HuH-7 (cell line): Measurements from ENCODE around the gene KRTAP4-6.
"Not testable (repeated sequence)": the region's sequence is repeated elsewhere in the genome, so short reads cannot be mapped to it uniquely, and the experiment has no call there.

Experiments used
- DNase-seq: peaks from one replicate; pipeline ENCODE4 v3.0.0; 2011; ENCODE audit warnings: low spot score

KRTAP4-6 gene

GRCh38 chr17:41147531-41148204 is 7.3 kb upstream of the KRTAP4-6 start:
- no peak for DNase-seq

- no peak for DNase-seq
These were observed 4.9 kb upstream of the KRTAP4-6 start for GRCh38 chr17:41145261-41145660.

GRCh38 chr17:41144846-41145245 is 4.5 kb upstream of the KRTAP4-6 start:
- no peak for DNase-seq

- no peak for DNase-seq
These were observed 1.0 kb upstream of the KRTAP4-6 start for GRCh38 chr17:41141361-41141760.

GRCh38 chr17:41139865-41140264 is 479 bp downstream of the KRTAP4-6 start:
- not testable (repeated sequence) for DNase-seq

GRCh38 chr17:41133880-41134735 is 6.2 kb downstream of the KRTAP4-6 start:
- DNase-seq = no peak

GRCh38 chr17:41131979-41132378 is 8.4 kb downstream of the KRTAP4-6 start:
- no peak for DNase-seq

GRCh38 chr17:41127371-41127770 is 13.0 kb downstream of the KRTAP4-6 start:
- no peak for DNase-seq

- DNase-seq = no peak
These were observed 13.9 kb downstream of the KRTAP4-6 start for GRCh38 chr17:41126412-41126811.

- no peak for DNase-seq
These were observed 15.3 kb downstream of the KRTAP4-6 start for GRCh38 chr17:41125064-41125463.

GRCh38 chr17:41123991-41124371 is 16.4 kb downstream of the KRTAP4-6 start, which contains the start of gene KRTAP4-12:
KRTAP4-12 (minus strand) TSS chr17:41124182; CDS start chr17:41124122, 60 bp downstream.
- DNase-seq = not testable (repeated sequence)

- not testable (repeated sequence) for DNase-seq
These were observed 16.9 kb downstream of the KRTAP4-6 start for GRCh38 chr17:41123292-41123990.

- DNase-seq = no peak
These were observed 18.6 kb downstream of the KRTAP4-6 start for GRCh38 chr17:41121742-41122141.

GRCh38 chr17:41119696-41120690 is 20.4 kb downstream of the KRTAP4-6 start:
- DNase-seq = not testable (repeated sequence)

GRCh38 chr17:41118721-41119120 is 21.6 kb downstream of the KRTAP4-6 start:
- no peak for DNase-seq

- DNase-seq = not testable (repeated sequence)
These were observed 22.4 kb downstream of the KRTAP4-6 start, which contains the start of gene KRTAP4-11 for GRCh38 chr17:41117846-41118386. KRTAP4-11 (minus strand) TSS chr17:41118373; CDS start chr17:41118315, 58 bp downstream.

- no peak for DNase-seq
These were observed 24.0 kb downstream of the KRTAP4-6 start for GRCh38 chr17:41116297-41116696.

- DNase-seq = no peak
These were observed 29.0 kb downstream of the KRTAP4-6 start for GRCh38 chr17:41111151-41111885.

GRCh38 chr17:41108728-41109386 is 31.5 kb downstream of the KRTAP4-6 start:
- DNase-seq = not testable (repeated sequence)
